Measurements from ENCODE around the gene KDM4B.

DNA sequence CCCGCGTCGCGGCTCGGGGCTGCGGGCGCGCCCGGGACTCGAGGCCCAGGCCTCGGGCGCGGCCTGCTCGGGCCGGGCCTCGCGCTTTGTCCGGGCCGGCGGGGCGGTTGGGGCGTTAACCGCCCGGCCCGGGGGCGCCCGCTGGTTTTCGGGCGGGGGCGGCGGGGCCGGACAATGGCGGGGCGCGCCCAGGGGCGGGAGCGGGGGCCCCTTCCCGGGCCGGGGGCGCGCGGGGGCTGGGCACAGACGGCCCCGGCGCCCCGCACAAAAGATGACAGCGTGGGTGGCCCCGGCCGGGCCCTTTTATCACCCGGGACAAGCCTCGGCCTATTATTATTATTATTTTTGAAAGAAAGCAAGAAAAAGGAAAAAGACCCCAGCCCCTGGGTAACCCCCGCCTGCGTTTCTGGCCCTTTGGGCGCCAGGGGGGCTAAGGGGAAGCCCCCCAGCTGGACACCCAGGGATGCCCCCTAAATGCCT is 419 bp downstream of the KDM4B start:
- TF ChIP-seq, protein P1, sequence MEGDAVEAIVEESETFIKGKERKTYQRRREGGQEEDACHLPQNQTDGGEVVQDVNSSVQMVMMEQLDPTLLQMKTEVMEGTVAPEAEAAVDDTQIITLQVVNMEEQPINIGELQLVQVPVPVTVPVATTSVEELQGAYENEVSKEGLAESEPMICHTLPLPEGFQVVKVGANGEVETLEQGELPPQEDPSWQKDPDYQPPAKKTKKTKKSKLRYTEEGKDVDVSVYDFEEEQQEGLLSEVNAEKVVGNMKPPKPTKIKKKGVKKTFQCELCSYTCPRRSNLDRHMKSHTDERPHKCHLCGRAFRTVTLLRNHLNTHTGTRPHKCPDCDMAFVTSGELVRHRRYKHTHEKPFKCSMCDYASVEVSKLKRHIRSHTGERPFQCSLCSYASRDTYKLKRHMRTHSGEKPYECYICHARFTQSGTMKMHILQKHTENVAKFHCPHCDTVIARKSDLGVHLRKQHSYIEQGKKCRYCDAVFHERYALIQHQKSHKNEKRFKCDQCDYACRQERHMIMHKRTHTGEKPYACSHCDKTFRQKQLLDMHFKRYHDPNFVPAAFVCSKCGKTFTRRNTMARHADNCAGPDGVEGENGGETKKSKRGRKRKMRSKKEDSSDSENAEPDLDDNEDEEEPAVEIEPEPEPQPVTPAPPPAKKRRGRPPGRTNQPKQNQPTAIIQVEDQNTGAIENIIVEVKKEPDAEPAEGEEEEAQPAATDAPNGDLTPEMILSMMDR (IDR thresholded peaks at IDR 0.05), result no peak
- TF ChIP-seq POLR2A (IDR thresholded peaks at IDR 0.05) (no peak), POLR2AphosphoS5 (IDR thresholded peaks at IDR 0.05) (no peak)
